ENCODE results near the gene ZNF728.
"Not testable (repeated sequence)": the region's sequence is repeated elsewhere in the genome, so short reads cannot be mapped to it uniquely, and the experiment has no call there.

ZNF728 gene

DNA sequence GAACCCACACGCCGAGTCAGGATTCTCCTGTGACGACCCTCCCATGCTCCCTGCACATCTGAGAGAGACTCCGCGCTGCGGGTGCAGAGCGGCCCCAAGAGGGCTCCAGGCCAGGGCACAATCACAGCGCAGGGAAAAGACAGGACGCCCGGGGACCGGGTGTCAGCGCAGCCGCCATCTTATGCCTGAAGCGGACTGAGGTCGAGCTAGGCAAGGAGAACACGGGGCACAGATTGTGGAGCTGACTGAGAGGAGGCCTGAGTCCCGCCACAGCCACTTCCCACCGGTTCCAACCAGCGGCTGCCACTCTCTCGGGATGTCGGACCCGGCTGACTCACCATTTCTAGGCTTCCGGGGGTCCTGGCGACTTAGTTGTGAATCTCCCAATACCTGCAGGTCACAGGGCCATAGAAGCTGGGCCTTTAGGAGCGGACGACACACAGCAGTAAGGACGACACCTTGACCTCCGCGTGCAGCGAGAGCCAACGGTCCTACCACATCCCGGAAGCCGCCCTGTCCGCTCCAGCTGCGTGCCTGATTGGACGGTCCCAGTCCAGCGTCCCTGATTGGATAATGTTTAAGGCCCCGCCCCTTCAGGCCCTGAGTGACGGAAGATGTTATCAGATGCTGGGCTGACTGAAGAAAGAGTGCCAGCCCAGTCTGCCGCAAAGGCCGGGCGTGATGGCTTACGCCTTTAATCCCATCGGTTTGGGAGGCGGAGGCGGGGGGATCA, at the start of gene ZNF728:
TSS of gene ZNF728 (minus strand) at position 487 of the 733 bp plus-strand sequence. CDS start at position 341, 146 bp downstream.
- no peak for DNase-seq

DNA sequence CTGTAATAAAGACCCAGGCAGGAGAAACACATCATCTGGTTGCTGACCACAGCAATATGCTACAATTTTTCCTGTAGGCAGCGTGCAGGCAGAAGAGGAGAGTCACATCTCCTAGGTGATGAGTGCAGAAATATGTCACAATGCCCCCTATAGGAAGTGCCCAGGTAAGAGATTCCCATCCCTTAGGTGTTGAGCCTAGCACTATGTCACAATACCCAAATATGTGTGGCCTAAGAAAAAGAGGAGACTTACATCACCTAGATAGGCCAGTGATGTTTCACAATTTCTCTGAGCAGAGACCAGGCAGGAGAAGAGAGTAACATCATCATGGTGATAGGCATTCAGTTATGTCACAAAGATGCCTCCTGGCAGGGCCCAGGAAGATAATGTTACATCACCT, 49.4 kb upstream of the ZNF728 start:
- no peak for DNase-seq

GRCh38 chr19:23049256-23049655, 46.3 kb upstream of the ZNF728 start:
- no peak for DNase-seq

DNA sequence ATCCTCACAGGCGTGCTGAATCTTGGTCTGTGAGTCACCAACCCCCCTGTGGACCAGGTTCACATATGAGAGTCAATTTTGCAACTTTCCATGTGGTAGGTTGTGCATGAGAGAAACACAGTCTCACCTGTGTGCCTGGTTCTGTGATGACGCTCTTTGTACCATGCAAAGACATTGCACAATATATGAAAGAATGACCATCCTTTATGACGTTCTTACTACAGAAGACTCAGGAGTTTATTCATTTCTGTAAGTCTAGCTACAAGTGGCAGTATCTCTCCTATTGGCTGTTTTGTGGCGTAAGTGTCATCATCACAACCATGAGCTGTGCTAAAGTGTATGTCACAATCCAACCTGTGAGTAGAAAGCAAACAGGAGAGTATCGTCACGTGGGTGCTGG, 43.8 kb upstream of the ZNF728 start:
- DNase-seq: no peak

DNA sequence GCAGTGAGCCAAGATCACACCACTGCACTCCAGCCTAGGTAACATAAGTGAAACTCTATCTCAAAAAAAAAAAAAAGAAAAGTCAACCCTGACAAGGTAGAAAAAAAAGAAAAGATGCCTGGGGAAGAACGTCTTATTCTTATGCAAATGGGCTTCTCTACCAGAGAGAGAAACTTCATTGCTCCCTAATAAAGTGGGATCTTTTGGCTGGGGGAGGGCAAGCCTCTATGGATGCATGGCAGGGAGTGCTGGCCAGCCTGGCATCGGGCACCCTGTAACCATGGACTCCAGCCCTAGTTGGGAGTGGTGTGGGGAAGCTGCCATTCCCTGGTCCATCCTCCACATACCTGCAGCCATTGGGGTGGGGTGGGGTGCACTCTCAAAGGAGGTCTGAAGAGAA, 30.7 kb upstream of the ZNF728 start:
- no peak for DNase-seq

DNA sequence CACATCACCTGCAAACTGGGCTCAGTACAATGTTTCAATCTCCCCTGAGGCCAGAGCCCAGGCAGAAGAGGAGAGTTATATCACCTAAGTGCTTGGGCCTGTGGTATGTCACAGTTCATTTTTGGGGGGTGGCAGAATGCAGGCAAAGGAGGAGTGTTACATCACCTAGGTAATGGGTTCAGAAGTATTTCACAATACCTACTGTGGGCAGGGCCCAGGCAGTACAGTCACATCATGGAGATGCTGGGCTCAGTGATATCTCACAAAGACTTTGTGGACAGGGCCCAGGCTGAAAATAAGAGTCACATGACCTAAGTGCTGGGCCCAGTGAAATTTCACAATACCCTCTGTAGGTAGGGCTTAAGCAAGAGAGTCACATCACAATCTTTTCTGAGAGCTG, 12.7 kb upstream of the ZNF728 start:
- no peak for DNase-seq

- not testable (repeated sequence) for DNase-seq
Observed at GRCh38 chr19:22994957-22995356, 8.0 kb downstream of the ZNF728 start.

DNA sequence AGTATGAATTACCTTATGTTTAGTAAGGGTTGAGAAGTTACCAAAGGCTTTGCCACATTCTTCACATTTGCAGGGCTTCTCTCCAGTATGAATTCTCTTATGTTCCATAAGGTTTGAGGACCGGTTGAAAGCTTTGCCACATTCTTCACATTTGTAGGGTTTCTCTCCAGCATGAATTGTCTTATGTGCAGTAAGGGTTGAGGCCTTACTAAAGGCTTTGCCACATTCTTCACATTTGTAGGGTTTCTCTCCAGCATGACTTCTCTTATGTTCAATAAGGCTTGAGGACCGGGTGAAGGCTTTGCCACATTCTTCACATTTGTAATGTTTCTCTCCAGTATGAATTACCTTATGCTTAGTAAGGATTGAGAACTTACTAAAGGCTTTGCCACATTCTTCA, 26.7 kb downstream of the ZNF728 start:
- DNase-seq: no peak

DNA sequence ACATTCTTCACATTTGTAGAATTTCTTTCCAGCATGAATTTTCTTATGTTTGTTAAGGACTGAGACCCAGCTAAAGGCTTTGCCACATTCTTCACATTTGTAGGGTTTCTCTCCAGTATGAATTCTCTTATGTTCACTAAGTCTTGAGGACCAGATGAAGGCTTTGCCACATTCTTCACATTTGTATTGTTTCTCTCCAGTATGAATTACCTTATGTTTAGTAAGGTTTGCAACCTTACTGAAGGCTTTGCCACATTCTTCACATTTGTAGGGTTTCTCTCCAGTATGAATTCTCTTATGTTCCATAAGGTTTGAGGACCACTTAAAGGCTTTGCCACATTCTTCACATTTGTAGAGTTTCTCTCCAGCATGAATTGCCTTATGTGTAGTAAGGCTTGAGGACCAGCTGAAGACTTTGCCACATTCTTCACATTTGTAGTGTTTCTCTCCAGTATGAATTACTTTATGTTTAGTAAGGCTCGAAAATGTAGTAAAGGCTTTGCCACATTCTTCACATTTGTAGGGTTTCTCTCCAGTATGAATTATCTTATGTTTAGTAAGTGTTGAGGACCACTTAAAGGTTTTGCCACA, 27.3 kb downstream of the ZNF728 start:
- DNase-seq: not testable (repeated sequence)

- DNase-seq: no peak
Observed at GRCh38 chr19:22945560-22945959, 57.4 kb downstream of the ZNF728 start.

DNA sequence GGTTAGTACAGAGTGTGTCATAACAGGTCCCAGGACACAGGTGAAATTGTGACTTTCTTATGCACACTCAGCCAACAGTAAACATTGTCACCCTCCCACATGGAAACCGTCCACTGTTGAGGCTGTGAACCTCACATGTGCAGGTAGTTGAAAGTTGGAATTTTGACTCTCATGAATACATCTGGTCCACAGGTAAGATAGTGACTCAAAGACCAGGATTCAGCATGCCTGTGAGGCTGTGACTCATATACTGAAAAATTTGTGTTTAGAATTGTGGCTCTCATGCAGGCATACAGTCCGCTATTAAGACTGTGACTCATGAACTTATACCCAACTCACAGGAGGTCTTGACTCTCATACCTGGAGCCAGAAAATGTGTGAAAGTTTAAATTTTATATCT, 67.8 kb downstream of the ZNF728 start:
- DNase-seq: no peak

GRCh38 chr19:22927576-22927975, 75.4 kb downstream of the ZNF728 start:
- not testable (repeated sequence) for DNase-seq

DNA sequence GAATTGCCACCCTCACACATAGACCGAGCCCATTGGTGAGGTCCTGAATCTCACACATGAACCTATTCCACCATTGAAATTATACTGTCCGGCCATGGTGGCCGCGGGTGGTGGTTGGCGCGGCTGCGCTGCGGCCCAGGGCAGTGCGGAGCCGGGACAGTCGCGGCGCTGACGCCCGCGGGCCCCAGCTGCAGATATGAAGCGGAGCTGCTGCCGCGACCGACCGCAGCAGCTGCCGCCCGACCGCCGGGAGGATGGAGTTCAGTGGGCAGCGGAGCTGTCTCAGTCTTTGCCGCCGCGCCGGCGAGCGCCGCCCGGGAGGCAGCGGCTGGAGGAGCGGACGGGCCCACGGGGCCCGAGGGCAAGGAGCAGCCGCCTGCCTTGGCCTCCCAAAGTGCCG, 77.8 kb downstream of the ZNF728 start:
- DNase-seq: not testable (repeated sequence)
